GM23248 (cell line): Measurements from ENCODE around the gene INPP1. TPM values are rescaled to one million over a fixed set of nuclear protein-coding genes. Genes with fewer than 3 reads are reported as not detected.

Experiments used
- DNase-seq: peaks from one replicate; pipeline ENCODE4 v3.0.0-alpha.2; 2015
- H2AFZ ChIP-seq: fragments of 200-600 bp; sonication (generic); 2 replicates; pipeline ENCODE4 v1.6.1; 2016; ENCODE audit warnings: antibody characterized with exemption
- H3F3A ChIP-seq: fragments of 200-600 bp; sonication (generic); 2 replicates; pipeline ENCODE4 v1.6.1; 2016; ENCODE audit warnings: mild to moderate bottlenecking, antibody characterized with exemption, mixed run types; ENCODE audit not compliant: insufficient read depth
- H3K27ac ChIP-seq: fragments of 200-600 bp; sonication (generic); 2 replicates; pipeline ENCODE4 v1.5.1; 2016; ENCODE audit warnings: mild to moderate bottlenecking
- H3K27me3 ChIP-seq: fragments of 200-600 bp; sonication (generic); replicated peaks from 2 replicates; pipeline ENCODE4 v1.6.1; 2016; ENCODE audit warnings: mild to moderate bottlenecking; ENCODE audit not compliant: insufficient read depth
- H3K36me3 ChIP-seq: fragments of 200-600 bp; sonication (generic); 2 replicates; pipeline ENCODE4 v1.6.1; 2016; ENCODE audit warnings: low read depth, mild to moderate bottlenecking
- H3K4me1 ChIP-seq: fragments of 200-600 bp; sonication (generic); 2 replicates; pipeline ENCODE4 v1.6.1; 2016; ENCODE audit warnings: mild to moderate bottlenecking; ENCODE audit not compliant: insufficient read depth
- H3K4me2 ChIP-seq: fragments of 200-600 bp; sonication (generic); one replicate; pipeline ENCODE4 v1.6.1; 2016; ENCODE audit warnings: mild to moderate bottlenecking; ENCODE audit not compliant: unreplicated experiment
- H3K4me3 ChIP-seq: fragments of 200-600 bp; sonication (generic); 2 replicates; pipeline ENCODE4 v1.5.1; 2016; ENCODE audit warnings: mild to moderate bottlenecking
- H3K79me2 ChIP-seq: fragments of 200-600 bp; sonication (generic); 2 replicates; pipeline ENCODE4 v1.6.1; 2016; ENCODE audit warnings: mild to moderate bottlenecking; ENCODE audit not compliant: insufficient read depth
- H3K9ac ChIP-seq: fragments of 200-600 bp; sonication (generic); 2 replicates; pipeline ENCODE4 v1.6.1; 2016; ENCODE audit warnings: mild to moderate bottlenecking
- H3K9me2 ChIP-seq: fragments of 200-600 bp; sonication (generic); 2 replicates; pipeline ENCODE4 v1.6.1; 2016; ENCODE audit warnings: mixed run types, mild to moderate bottlenecking, moderate library complexity; ENCODE audit not compliant: insufficient read depth
- H3K9me3 ChIP-seq: fragments of 200-600 bp; sonication (generic); one replicate; pipeline ENCODE4 v1.6.1; 2017; ENCODE audit warnings: low read depth
- H4K20me1 ChIP-seq: fragments of 200-600 bp; sonication (generic); 2 replicates; pipeline ENCODE4 v1.6.0; 2016; ENCODE audit not compliant: insufficient read depth
- EZH2 ChIP-seq: fragments of 200-600 bp; sonication (generic); IDR thresholded peaks from 2 replicates; pipeline ENCODE4 v1.6.1; 2018; ENCODE audit warnings: antibody characterized with exemption, mild to moderate bottlenecking; ENCODE audit not compliant: insufficient read depth, poor library complexity, severe bottlenecking
- EZH2phosphoT487 ChIP-seq: fragments of 200-600 bp; sonication (generic); IDR thresholded peaks from 2 replicates; pipeline ENCODE4 v1.6.1; 2018; ENCODE audit warnings: antibody characterized with exemption, moderate library complexity, mild to moderate bottlenecking, low read depth; ENCODE audit not compliant: insufficient read depth
- WGBS, 2 experiments: methylation state at CpG; one replicate each; pipeline ENCODE4 v1.1.6; 2015 to 2017; ENCODE audit warnings: low lambda C conversion rate in 2 of 2, low coverage in 1 of 2; ENCODE audit errors: missing lambda C conversion rate in 2 of 2; 5-methylcytosine and 5-hydroxymethylcytosine counted together
- in situ Hi-C: fragments of 300-500 bp; cut with MboI; formaldehyde crosslinking; loops from 2 replicates; pipeline ENCODE4 v1.15.0; 2020
- polyA plus RNA-seq: library from polyadenylated mRNA; unstranded; fragments of >200 nt; fragmentation: Nextera tagmentation; extraction: Ambion mirVana; gene quantifications from 2 replicates; pipeline ENCODE4 v1.2.1, GENCODE V29; 2016
- total RNA-seq: library from RNA; depleted of rRNA; stranded (reverse); fragments of >200 nt; shearing (Covaris generic); gene quantifications from 2 replicates; pipeline ENCODE4 v1.2.3, GENCODE V29; 2014

INPP1 gene
- total and polyA plus RNA-seq, 2 experiments from 2014 or later = 7.1 to 28.7 TPM

GRCh38 chr2:190365499-190366204, 22.3 kb downstream of the INPP1 start:
- DNase-seq = no peak
- H2AFZ ChIP-seq = no peak overlapping the region
- TF ChIP-seq EZH2phosphoT487 = no peak
- no peak for TF ChIP-seq EZH2
- H3K4me3 ChIP-seq = no peak overlapping the region
- H3K4me2 ChIP-seq = no peak overlapping the region
- H3K27ac ChIP-seq = no peak overlapping the region
- no peak overlapping the region for H3K9ac ChIP-seq
- H3K36me3 ChIP-seq = peaks cover 22% of the 10 kb centered on the region
- no peaks in the 10 kb centered on the region for H3K27me3 ChIP-seq
- no peaks in the 10 kb centered on the region for H3K79me2 ChIP-seq
- no peaks in the 10 kb centered on the region for H4K20me1 ChIP-seq
- no peaks in the 10 kb centered on the region for H3K4me1 ChIP-seq
- peaks cover 6% of the 10 kb centered on the region; the same call in 1 of the 2 replicates for H3F3A ChIP-seq
- H3K9me3 ChIP-seq = no peaks in the 10 kb centered on the region
- in situ Hi-C loops = no loop called here
- no peaks in the 10 kb centered on the region for H3K9me2 ChIP-seq
- WGBS, 2 experiments = 83 to 99% methylated on average over 10 to 18 of the region's 19 CpGs

- Histone ChIP-seq H3K9me3 (no peaks in the 10 kb centered on the region), H3F3A (peaks cover 6% of the 10 kb centered on the region; the same call in 1 of the 2 replicates), H3K9me2 (no peaks in the 10 kb centered on the region), H3K4me2 (no peak overlapping the region), H4K20me1 (no peaks in the 10 kb centered on the region), H3K27me3 (no peaks in the 10 kb centered on the region), H3K9ac (no peak overlapping the region), H3K36me3 (peaks cover 22% of the 10 kb centered on the region), H3K4me3 (no peak overlapping the region), H3K4me1 (no peaks in the 10 kb centered on the region), H3K79me2 (no peaks in the 10 kb centered on the region), H2AFZ (no peak overlapping the region), H3K27ac (no peak overlapping the region)
- DNase-seq = no peak
- 89 to 90% methylated on average over 11 of the region's 11 CpGs for WGBS, 2 experiments
- TF ChIP-seq EZH2phosphoT487 = no peak
- no peak for TF ChIP-seq EZH2
- in situ Hi-C loops = no loop called here
Measured at GRCh38 chr2:190366248-190366753, 22.9 kb downstream of the INPP1 start.

GRCh38 chr2:190367091-190367490, 23.7 kb downstream of the INPP1 start:
- 46 to 48% methylated on average over 4 of the region's 4 CpGs for WGBS, 2 experiments
- no peak for DNase-seq
- H3K9me2 ChIP-seq = no peaks in the 10 kb centered on the region
- no peak overlapping the region for H3K27ac ChIP-seq
- no peaks in the 10 kb centered on the region for H3K9me3 ChIP-seq
- no peaks in the 10 kb centered on the region for H3K4me1 ChIP-seq
- no peak overlapping the region for H3K4me3 ChIP-seq
- no peak overlapping the region for H3K4me2 ChIP-seq
- H3K36me3 ChIP-seq = peaks cover 22% of the 10 kb centered on the region
- no peaks in the 10 kb centered on the region for H3K27me3 ChIP-seq
- no peaks in the 10 kb centered on the region for H4K20me1 ChIP-seq
- peaks cover 6% of the 10 kb centered on the region; the same call in 1 of the 2 replicates for H3F3A ChIP-seq
- no peak for TF ChIP-seq EZH2phosphoT487
- no peak for TF ChIP-seq EZH2
- no peak overlapping the region for H3K9ac ChIP-seq
- in situ Hi-C loops = no loop called here
- H3K79me2 ChIP-seq = no peaks in the 10 kb centered on the region
- no peak overlapping the region for H2AFZ ChIP-seq

DNA sequence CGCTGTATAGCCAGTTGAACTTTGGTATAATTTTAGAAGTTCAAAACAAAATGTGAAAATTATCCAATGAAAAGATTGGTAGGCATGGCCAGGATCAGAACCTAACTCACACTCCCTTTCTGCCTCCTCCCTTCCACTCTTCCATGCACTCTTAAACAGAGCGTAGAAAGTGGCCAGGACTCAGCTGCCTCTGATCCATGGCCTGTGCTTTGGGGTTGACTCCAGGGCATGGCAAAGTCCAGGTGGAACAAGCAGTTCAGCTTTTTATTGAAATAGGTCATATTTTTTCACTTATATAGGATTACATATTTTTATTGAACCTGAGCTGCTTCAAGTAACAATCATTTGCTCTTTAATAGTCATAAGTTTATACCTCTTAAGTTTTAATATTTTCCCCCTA, 26.2 kb downstream of the INPP1 start:
- peaks cover 13% of the 10 kb centered on the region for H3K36me3 ChIP-seq
- in situ Hi-C loops = no loop called here
- no peak overlapping the region for H2AFZ ChIP-seq
- H3K4me3 ChIP-seq = no peak overlapping the region
- no peaks in the 10 kb centered on the region for H3K9me3 ChIP-seq
- H3K4me2 ChIP-seq = no peak overlapping the region
- no peaks in the 10 kb centered on the region for H3K79me2 ChIP-seq
- H3K9ac ChIP-seq = no peak overlapping the region
- no peak for TF ChIP-seq EZH2phosphoT487
- no peak for TF ChIP-seq EZH2
- H3F3A ChIP-seq = peaks cover 6% of the 10 kb centered on the region; the same call in 1 of the 2 replicates
- H3K27ac ChIP-seq = no peak overlapping the region
- H3K9me2 ChIP-seq = no peaks in the 10 kb centered on the region
- H3K27me3 ChIP-seq = no peaks in the 10 kb centered on the region
- 98 to 99% methylated on average over 2 of the region's 2 CpGs for WGBS, 2 experiments
- 0 out of 2 replicates have a peak, but pooled peaks cover 3% of the 10 kb centered on the region for H3K4me1 ChIP-seq
- no peak for DNase-seq
- H4K20me1 ChIP-seq = no peaks in the 10 kb centered on the region
